ENCODE data around the gene GLIPR2.

The GLIPR2 gene

GRCh38 chr9:36207016-36207415 lies 70.5 kb downstream of the GLIPR2 start:
- DNase-seq, result no peak

GRCh38 chr9:36207546-36208012 lies 71.0 kb downstream of the GLIPR2 start:
- no peak for DNase-seq

GRCh38 chr9:36208521-36209253 lies 72.2 kb downstream of the GLIPR2 start:
- no peak for DNase-seq

- DNase-seq, result no peak
Measured at GRCh38 chr9:36210722-36211121, 74.2 kb downstream of the GLIPR2 start.

GRCh38 chr9:36211510-36211909 lies 75.0 kb downstream of the GLIPR2 start:
- DNase-seq, result no peak

- no peak for DNase-seq
Measured at GRCh38 chr9:36213387-36213786, 76.9 kb downstream of the GLIPR2 start.
